Karpas-422 (cell line): ENCODE results near the gene TSEN2. TPM values are rescaled to one million over a fixed set of nuclear protein-coding genes. Genes with fewer than 3 reads are reported as not detected.

ENCODE experiments used
- DNase-seq: peaks from one replicate; pipeline ENCODE4 v3.0.0-alpha.2; 2015
- H2AFZ ChIP-seq: fragments of 200-600 bp; sonication (generic); 2 replicates; pipeline ENCODE4 v1.6.1; 2014; ENCODE audit warnings: antibody characterized with exemption, low read length, mixed read lengths
- H3K27ac ChIP-seq: fragments of 200-600 bp; sonication (generic); 2 replicates; pipeline ENCODE4 v1.5.1; 2014; ENCODE audit warnings: mild to moderate bottlenecking, low read length, moderate library complexity
- H3K27me3 ChIP-seq: fragments of 200-600 bp; sonication (generic); 2 replicates; pipeline ENCODE4 v1.6.1; 2014; ENCODE audit warnings: low read length, mixed read lengths
- H3K36me3 ChIP-seq: fragments of 200-600 bp; sonication (generic); 2 replicates; pipeline ENCODE4 v1.6.1; 2014; ENCODE audit warnings: low read length, mixed read lengths; ENCODE audit not compliant: insufficient read depth
- H3K4me1 ChIP-seq: fragments of 200-600 bp; sonication (generic); 2 replicates; pipeline ENCODE4 v1.6.1; 2014; ENCODE audit warnings: mild to moderate bottlenecking, low read length, mixed read lengths
- H3K4me2 ChIP-seq: fragments of 200-600 bp; sonication (generic); 2 replicates; pipeline ENCODE4 v1.6.1; 2014; ENCODE audit warnings: low read length, low read depth, mild to moderate bottlenecking; ENCODE audit not compliant: poor library complexity, severe bottlenecking
- H3K4me3 ChIP-seq: fragments of 200-600 bp; sonication (generic); 2 replicates; pipeline ENCODE4 v1.5.1; 2014; ENCODE audit warnings: mild to moderate bottlenecking, antibody characterized with exemption, low read length, mixed read lengths
- H3K79me2 ChIP-seq: fragments of 200-600 bp; sonication (generic); 2 replicates; pipeline ENCODE4 v1.6.1; 2014; ENCODE audit warnings: mild to moderate bottlenecking, low read length, mixed read lengths
- H3K9ac ChIP-seq: fragments of 200-600 bp; sonication (generic); 2 replicates; pipeline ENCODE4 v1.6.0; 2014; ENCODE audit warnings: low read length
- H3K9me2 ChIP-seq: fragments of 200-600 bp; sonication (generic), shearing (Covaris generic); replicated peaks from 2 replicates; pipeline ENCODE4 v1.6.0; 2014; ENCODE audit warnings: mild to moderate bottlenecking, low read length, moderate library complexity; ENCODE audit not compliant: insufficient read depth
- H3K9me3 ChIP-seq: fragments of 300-700, 200-600 bp; sonication (generic); 2 replicates; pipeline ENCODE4 v1.6.1; 2014; ENCODE audit warnings: low read length, mixed read lengths
- H4K20me1 ChIP-seq: fragments of 200-600 bp; sonication (generic); 2 replicates; pipeline ENCODE4 v1.6.1; 2014; ENCODE audit warnings: mild to moderate bottlenecking, antibody characterized with exemption, low read length, low read depth; ENCODE audit not compliant: insufficient read depth
- total RNA-seq: library from RNA; depleted of rRNA; stranded (reverse); fragments of >200 nt; shearing (Covaris generic); gene quantifications from 2 replicates; pipeline ENCODE4 v1.2.3, GENCODE V29; 2014; ENCODE audit warnings: low replicate concordance

The TSEN2 gene
- total RNA-seq, 1 experiment from 2014 or later = 19.3 TPM

DNA sequence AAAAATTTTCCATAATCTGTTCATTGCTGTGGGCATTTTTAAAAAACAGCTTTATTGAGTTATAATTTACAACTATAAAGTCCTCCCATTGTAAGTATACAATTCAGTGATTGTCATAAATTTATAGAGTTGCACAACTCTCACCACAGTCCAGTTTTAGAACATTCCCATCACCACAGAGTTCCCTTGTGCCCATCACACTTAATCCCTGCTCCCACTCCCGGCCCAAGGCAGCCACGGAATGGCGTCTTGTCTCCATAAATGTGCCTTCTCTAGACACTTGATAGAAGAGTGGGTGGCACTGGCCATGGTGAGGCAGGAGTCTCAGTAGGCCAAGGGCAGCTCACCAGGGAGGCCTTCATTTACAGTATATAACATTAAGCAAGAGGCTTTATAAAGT is 6.3 kb downstream of the TSEN2 start:
- peaks cover 7% of the 10 kb centered on the region for H3K4me1 ChIP-seq
- H2AFZ ChIP-seq = no peak overlapping the region
- peaks cover 5% of the 10 kb centered on the region; the same call in 1 of the 2 replicates for H3K79me2 ChIP-seq
- H3K27ac ChIP-seq = no peak overlapping the region
- no peak overlapping the region for H3K9ac ChIP-seq
- H3K9me2 ChIP-seq = no peaks in the 10 kb centered on the region
- H3K36me3 ChIP-seq = peaks cover 16% of the 10 kb centered on the region; the same call in 1 of the 2 replicates
- H3K27me3 ChIP-seq = no peaks in the 10 kb centered on the region
- H3K4me3 ChIP-seq = no peak overlapping the region
- peaks cover 17% of the 10 kb centered on the region; the same call in 1 of the 2 replicates for H4K20me1 ChIP-seq
- no peak for DNase-seq
- H3K9me3 ChIP-seq = no peaks in the 10 kb centered on the region
- no peak overlapping the region for H3K4me2 ChIP-seq

DNA sequence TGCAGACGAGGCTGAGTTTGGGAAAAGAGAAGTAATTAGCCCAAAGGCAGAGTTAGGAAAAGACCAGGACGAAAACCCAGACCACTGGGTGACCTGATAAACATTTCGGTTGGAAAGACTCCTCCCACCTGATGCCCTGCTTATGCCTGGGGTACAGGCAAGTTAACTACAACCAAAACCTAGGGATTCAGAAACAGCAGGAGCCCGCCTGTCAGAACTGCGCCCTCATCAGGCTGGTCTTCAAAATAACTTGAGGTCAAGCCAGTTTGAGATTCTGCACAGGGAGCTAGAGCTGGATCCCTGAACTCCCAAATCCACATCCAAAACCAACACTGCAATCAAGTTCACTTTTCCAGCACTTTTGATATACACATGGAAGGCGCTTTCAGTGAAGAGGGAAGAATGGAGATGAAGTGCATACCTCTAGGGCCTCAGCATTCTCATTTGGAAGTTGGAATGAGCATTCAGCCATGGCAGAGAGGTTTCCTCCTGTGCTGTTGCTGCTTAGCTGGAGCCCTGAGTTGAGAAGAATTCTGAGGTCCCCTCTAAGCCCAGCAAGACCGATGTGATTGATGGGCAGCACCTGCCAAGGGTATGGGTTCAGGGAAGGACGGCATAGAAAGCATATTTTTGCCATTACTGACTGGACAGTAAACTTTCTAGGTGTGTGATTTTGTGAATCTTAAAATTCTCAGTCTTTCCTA is 11.6 kb downstream of the TSEN2 start:
- Histone ChIP-seq H3K9me3 (no peaks in the 10 kb centered on the region), H3K79me2 (no peaks in the 10 kb centered on the region), H3K4me2 (no peak overlapping the region), H3K4me1 (peaks cover 5% of the 10 kb centered on the region), H3K4me3 (no peak overlapping the region), H3K27ac (no peak overlapping the region), H3K9ac (no peak overlapping the region), H3K36me3 (peaks cover 9% of the 10 kb centered on the region), H3K9me2 (no peaks in the 10 kb centered on the region), H2AFZ (no peak overlapping the region), H3K27me3 (no peaks in the 10 kb centered on the region), H4K20me1 (no peaks in the 10 kb centered on the region; the same call in 1 of the 2 replicates)
- no peak for DNase-seq

DNA sequence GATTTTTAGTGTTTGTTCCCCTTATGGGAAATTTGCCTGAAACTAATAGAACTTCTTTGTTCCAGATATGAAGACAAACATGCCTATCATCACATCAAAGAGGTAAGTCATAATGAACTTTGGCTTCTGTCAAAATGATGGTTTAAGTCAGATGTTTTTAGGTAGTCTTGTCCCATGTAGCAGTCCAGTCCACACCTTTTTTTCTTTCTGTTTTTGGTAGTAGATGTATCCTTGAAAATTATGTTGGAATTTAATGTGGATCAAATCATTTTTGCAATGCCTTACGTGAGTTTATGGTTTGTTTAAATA is 12.1 kb downstream of the TSEN2 start:
- Histone ChIP-seq H3K27ac (no peak overlapping the region), H3K9me3 (no peaks in the 10 kb centered on the region), H3K27me3 (no peaks in the 10 kb centered on the region), H3K4me1 (peaks cover 5% of the 10 kb centered on the region), H3K36me3 (peaks cover 6% of the 10 kb centered on the region), H3K9me2 (no peaks in the 10 kb centered on the region), H3K4me2 (no peak overlapping the region), H4K20me1 (no peaks in the 10 kb centered on the region; the same call in 1 of the 2 replicates), H2AFZ (no peak overlapping the region), H3K9ac (no peak overlapping the region), H3K79me2 (no peaks in the 10 kb centered on the region), H3K4me3 (no peak overlapping the region)
- DNase-seq = no peak

- Histone ChIP-seq H3K4me2 (no peak overlapping the region), H3K9ac (no peak overlapping the region), H3K27ac (no peak overlapping the region), H3K79me2 (no peaks in the 10 kb centered on the region), H3K9me2 (no peaks in the 10 kb centered on the region), H4K20me1 (no peaks in the 10 kb centered on the region; the same call in 1 of the 2 replicates), H3K4me3 (no peak overlapping the region), H3K4me1 (no peaks in the 10 kb centered on the region), H3K27me3 (no peaks in the 10 kb centered on the region), H2AFZ (no peak overlapping the region), H3K36me3 (peaks cover 3% of the 10 kb centered on the region; the same call in 1 of the 2 replicates), H3K9me3 (no peaks in the 10 kb centered on the region)
- DNase-seq = no peak
Observed at GRCh38 chr3:12499474-12499873, 15.2 kb downstream of the TSEN2 start.

- H2AFZ ChIP-seq = no peak overlapping the region
- no peak overlapping the region for H3K4me2 ChIP-seq
- no peak overlapping the region for H3K4me3 ChIP-seq
- no peak overlapping the region for H3K9ac ChIP-seq
- no peaks in the 10 kb centered on the region for H4K20me1 ChIP-seq
- no peaks in the 10 kb centered on the region for H3K9me2 ChIP-seq
- no peak overlapping the region for H3K27ac ChIP-seq
- H3K4me1 ChIP-seq = no peaks in the 10 kb centered on the region
- no peak for DNase-seq
- H3K27me3 ChIP-seq = no peaks in the 10 kb centered on the region
- no peaks in the 10 kb centered on the region for H3K79me2 ChIP-seq
- H3K36me3 ChIP-seq = peaks cover 10% of the 10 kb centered on the region; the same call in 1 of the 2 replicates
- H3K9me3 ChIP-seq = no peaks in the 10 kb centered on the region
Observed at GRCh38 chr3:12501360-12502020, 17.2 kb downstream of the TSEN2 start.

- Histone ChIP-seq H4K20me1 (no peaks in the 10 kb centered on the region), H3K27ac (no peak overlapping the region), H3K4me3 (no peak overlapping the region), H3K9me3 (no peaks in the 10 kb centered on the region), H3K9ac (no peak overlapping the region), H3K4me1 (no peaks in the 10 kb centered on the region), H2AFZ (no peak overlapping the region), H3K36me3 (peaks cover 10% of the 10 kb centered on the region; the same call in 1 of the 2 replicates), H3K9me2 (no peaks in the 10 kb centered on the region), H3K27me3 (no peaks in the 10 kb centered on the region), H3K79me2 (no peaks in the 10 kb centered on the region), H3K4me2 (no peak overlapping the region)
- no peak for DNase-seq
Observed at GRCh38 chr3:12503126-12503957, 19.1 kb downstream of the TSEN2 start.

GRCh38 chr3:12506201-12506709 is 22.0 kb downstream of the TSEN2 start:
- peaks cover 10% of the 10 kb centered on the region; the same call in 1 of the 2 replicates for H3K36me3 ChIP-seq
- H3K9me2 ChIP-seq = no peaks in the 10 kb centered on the region
- H3K4me1 ChIP-seq = no peaks in the 10 kb centered on the region
- H3K4me2 ChIP-seq = no peak overlapping the region
- H3K27ac ChIP-seq = no peak overlapping the region
- no peaks in the 10 kb centered on the region for H3K79me2 ChIP-seq
- H3K27me3 ChIP-seq = no peaks in the 10 kb centered on the region
- no peak for DNase-seq
- H3K4me3 ChIP-seq = no peak overlapping the region
- H2AFZ ChIP-seq = no peak overlapping the region
- no peak overlapping the region for H3K9ac ChIP-seq
- no peaks in the 10 kb centered on the region for H4K20me1 ChIP-seq
- H3K9me3 ChIP-seq = no peaks in the 10 kb centered on the region
